ENCODE measurements around the gene ERP29.
"Not testable (repeated sequence)": the region's sequence is repeated elsewhere in the genome, so short reads cannot be mapped to it uniquely, and the experiment has no call there.

Gene ERP29

GRCh38 chr12:112035219-112035785 lies 22.1 kb downstream of the ERP29 start:
- DNase-seq (ENCODE audit: low read depth in 3 of 3) = no peak

GRCh38 chr12:112036614-112037013 lies 23.4 kb downstream of the ERP29 start:
- not testable (repeated sequence) for DNase-seq (ENCODE audit: low read depth in 3 of 3)

- DNase-seq (ENCODE audit: low read depth in 3 of 3) = no peak
Observed at GRCh38 chr12:112046003-112046402, 32.8 kb downstream of the ERP29 start.

- no peak for DNase-seq (ENCODE audit: low read depth in 3 of 3)
Observed at GRCh38 chr12:112049351-112049750, 36.1 kb downstream of the ERP29 start.

GRCh38 chr12:112061137-112061536 lies 47.9 kb downstream of the ERP29 start:
- no peak for DNase-seq (ENCODE audit: low read depth in 3 of 3)

GRCh38 chr12:112063273-112063672 lies 50.0 kb downstream of the ERP29 start:
- no peak for DNase-seq (ENCODE audit: low read depth in 3 of 3)

GRCh38 chr12:112066566-112066965 lies 53.3 kb downstream of the ERP29 start:
- DNase-seq (ENCODE audit: low read depth in 3 of 3) = no peak
